ENCODE data around the gene ECT2. TPM values are rescaled to one million over a fixed set of nuclear protein-coding genes. Genes with fewer than 3 reads are reported as not detected.

The ECT2 gene
- total RNA-seq, 1 experiment from 2014 or later, result 81.3 TPM

DNA sequence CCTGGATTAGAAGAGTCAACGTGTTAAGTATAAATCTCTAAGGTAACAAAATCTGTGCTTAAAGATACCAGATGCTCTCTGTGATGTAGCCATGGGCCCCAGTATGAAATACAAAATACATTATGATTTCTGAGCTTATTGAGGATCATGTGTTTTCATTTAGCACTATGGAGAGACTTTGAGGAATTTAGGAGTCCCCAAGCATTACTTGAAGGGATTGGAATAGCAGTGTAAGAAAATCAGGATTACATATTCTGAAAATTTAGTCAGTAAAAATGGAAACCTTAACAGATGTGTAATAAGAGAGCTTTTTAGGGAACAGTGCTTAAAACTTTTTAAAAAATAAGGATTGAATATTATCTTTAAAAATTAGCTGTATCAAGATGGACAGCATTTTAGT, 35.5 kb downstream of the ECT2 start:
- Histone ChIP-seq H2BK5ac (ENCODE audit: insufficient read length, low read length) (no peak overlapping the region), H3K4ac (ENCODE audit: low read depth, low read length) (no peak overlapping the region), H3K9me3 (ENCODE audit: control insufficient read depth, low read depth, low read length) (no peaks in the 10 kb centered on the region), H2BK15ac (ENCODE audit: low read depth, low read length) (no peak overlapping the region), H3K79me2 (ENCODE audit: insufficient read depth, low read length) (no peaks in the 10 kb centered on the region), H4K8ac (replicated peaks; ENCODE audit: insufficient read length, low read depth, low read length) (no peak overlapping the region), H3K27me3 (ENCODE audit: insufficient read depth, low read length) (no peaks in the 10 kb centered on the region), H3K23ac (ENCODE audit: insufficient read length, low read depth, low read length) (no peak overlapping the region), H2AK5ac (ENCODE audit: insufficient read length, low read length) (no peak overlapping the region), H2AFZ (ENCODE audit: low read length) (no peak overlapping the region), H3K14ac (ENCODE audit: insufficient read depth, low read length) (no peak overlapping the region), H3K4me1 (ENCODE audit: insufficient read depth, low read length) (no peaks in the 10 kb centered on the region), H3K27ac (ENCODE audit: insufficient read length, low read depth, low read length) (no peak overlapping the region), H3K56ac (ENCODE audit: insufficient read length, low read depth, low read length) (no peak overlapping the region), H2BK120ac (ENCODE audit: low read depth, low read length, poor library complexity, severe bottlenecking) (no peak overlapping the region), H4K5ac (ENCODE audit: insufficient read length, low read depth, low read length) (no peak overlapping the region), H3K9ac (ENCODE audit: extremely low read depth, insufficient read length, low read length) (no peak overlapping the region), H2BK20ac (ENCODE audit: low read depth, low read length, poor library complexity, severe bottlenecking) (no peak overlapping the region), H3T11ph (ENCODE audit: low read length) (no peak overlapping the region), H3K18ac (ENCODE audit: insufficient read length, low read depth, low read length) (no peak overlapping the region), H3K4me2 (ENCODE audit: insufficient read depth, insufficient read length, low read length) (no peak overlapping the region), H4K20me1 (ENCODE audit: control insufficient read depth, insufficient read depth, insufficient read length) (no peaks in the 10 kb centered on the region), H4K91ac (ENCODE audit: insufficient read length, low read depth, low read length) (no peak overlapping the region), H2BK12ac (ENCODE audit: insufficient read length, low read depth, low read length) (no peak overlapping the region), H3K23me2 (ENCODE audit: insufficient read length, low read depth, low read length, poor library complexity, severe bottlenecking) (no peaks in the 10 kb centered on the region), H3K79me1 (ENCODE audit: insufficient read depth, low read depth, low read length, poor library complexity, severe bottlenecking) (no peaks in the 10 kb centered on the region)
- Mint-ChIP-seq H3K27ac (no peak overlapping the region), H3K9me3 (no peaks in the 10 kb centered on the region), H3K27me3 (ENCODE audit: low read depth) (no peaks in the 10 kb centered on the region), H3K4me3 (no peak overlapping the region), H3K4me1 (no peaks in the 10 kb centered on the region), H3K36me3 (ENCODE audit: insufficient read depth in 1 of 3, low read depth in 3 of 3) (peaks cover 31 to 78% (median 72%) of the 10 kb centered on the region in 3 experiments; a peak in 6 of 7 replicates)
- whole genome bisulfite sequencing (ENCODE audit: extremely low coverage, insufficient read length, low lambda C conversion rate), result no CpG with 5 or more reads among the region's 1 CpG
- no peak for DNase-seq
- TF ChIP-seq, protein P1, sequence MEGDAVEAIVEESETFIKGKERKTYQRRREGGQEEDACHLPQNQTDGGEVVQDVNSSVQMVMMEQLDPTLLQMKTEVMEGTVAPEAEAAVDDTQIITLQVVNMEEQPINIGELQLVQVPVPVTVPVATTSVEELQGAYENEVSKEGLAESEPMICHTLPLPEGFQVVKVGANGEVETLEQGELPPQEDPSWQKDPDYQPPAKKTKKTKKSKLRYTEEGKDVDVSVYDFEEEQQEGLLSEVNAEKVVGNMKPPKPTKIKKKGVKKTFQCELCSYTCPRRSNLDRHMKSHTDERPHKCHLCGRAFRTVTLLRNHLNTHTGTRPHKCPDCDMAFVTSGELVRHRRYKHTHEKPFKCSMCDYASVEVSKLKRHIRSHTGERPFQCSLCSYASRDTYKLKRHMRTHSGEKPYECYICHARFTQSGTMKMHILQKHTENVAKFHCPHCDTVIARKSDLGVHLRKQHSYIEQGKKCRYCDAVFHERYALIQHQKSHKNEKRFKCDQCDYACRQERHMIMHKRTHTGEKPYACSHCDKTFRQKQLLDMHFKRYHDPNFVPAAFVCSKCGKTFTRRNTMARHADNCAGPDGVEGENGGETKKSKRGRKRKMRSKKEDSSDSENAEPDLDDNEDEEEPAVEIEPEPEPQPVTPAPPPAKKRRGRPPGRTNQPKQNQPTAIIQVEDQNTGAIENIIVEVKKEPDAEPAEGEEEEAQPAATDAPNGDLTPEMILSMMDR (conservative IDR thresholded peaks at IDR 0.05), result no peak
